Esophagus squamous epithelium (tissue), 5 donors: Measurements from ENCODE around the gene MTSS2. TPM values are rescaled to one million over a fixed set of nuclear protein-coding genes. Genes with fewer than 3 reads are reported as not detected.

Experiments
- DNase-seq: peaks from one replicate; lab custom pipeline; 2025; lab: John Stamatoyannopoulos, UW
- H3K27ac ChIP-seq, 4 donors: fragments of 200-600 bp; sonication (generic); one replicate each; pipeline ENCODE4 v1.5.1; 2016 to 2019; ENCODE audit warnings: mild to moderate bottlenecking in 1 of 4
- H3K27me3 ChIP-seq, 4 donors: fragments of 200-600 bp; sonication (generic); 1 replicate in 3 of 4; 2 replicates in 1 of 4; pipeline versions ENCODE4 v1.5.1 to v1.6.0; 2017 to 2021; ENCODE audit warnings: antibody characterized with exemption in 1 of 4
- H3K36me3 ChIP-seq, 3 donors: fragments of 200-600 bp; sonication (generic); one replicate each; pipeline ENCODE4 v1.5.1; 2016 to 2019
- H3K4me1 ChIP-seq, 3 donors: fragments of 200-600 bp; sonication (generic); one replicate each; pipeline ENCODE4 v1.5.1; 2017 to 2019
- H3K4me3 ChIP-seq, 4 donors: fragments of 200-600 bp; sonication (generic); 1 replicate in 3 of 4; 2 replicates in 1 of 4; pipeline ENCODE4 v1.5.1; 2016 to 2019; ENCODE audit warnings: mild to moderate bottlenecking in 2 of 4, moderate library complexity in 1 of 4
- H3K9me3 ChIP-seq, 3 donors: fragments of 200-600 bp; sonication (generic); one replicate each; pipeline ENCODE4 v1.5.1; 2016 to 2019
- CTCF ChIP-seq, 6 experiments: fragments of 450-650 bp in 4 of 6; fragments of 200-600 bp in 2 of 6; sonication (generic) in 2 of 6; IDR thresholded peaks; one replicate each; pipeline ENCODE4 v1.5.1; 2016 to 2019; ENCODE audit warnings: antibody characterized with exemption in 6 of 6, mild to moderate bottlenecking in 4 of 6, moderate library complexity in 4 of 6
- POLR2A ChIP-seq, 4 donors: fragments of 450-650 bp; IDR thresholded peaks; one replicate each; pipeline ENCODE4 v1.6.1; 2017; ENCODE audit warnings: antibody characterized with exemption in 4 of 4, mild to moderate bottlenecking in 4 of 4, moderate library complexity in 3 of 4
- WGBS, 2 donors: methylation state at CpG; one replicate each; pipeline ENCODE4 v1.1.5; 2018; 5-methylcytosine and 5-hydroxymethylcytosine counted together
- intact Hi-C: fragments of 100-400 bp; cut with DNase I; formaldehyde crosslinking; loops from one replicate; pipeline ENCODE4 v1.15.0; 2022
- total RNA-seq, 4 donors: library from RNA; depleted of rRNA; stranded (reverse); fragments of >200 nt; gene quantifications; one replicate each; pipeline ENCODE4 v1.1.0, GENCODE V29; 2016
- donor health status: DM: yes; HTN: yes; CAD: no.

The MTSS2 gene
- total RNA-seq, 4 donors from 2014 or later = 15.5 to 39.7 (median 27.5) TPM

DNA sequence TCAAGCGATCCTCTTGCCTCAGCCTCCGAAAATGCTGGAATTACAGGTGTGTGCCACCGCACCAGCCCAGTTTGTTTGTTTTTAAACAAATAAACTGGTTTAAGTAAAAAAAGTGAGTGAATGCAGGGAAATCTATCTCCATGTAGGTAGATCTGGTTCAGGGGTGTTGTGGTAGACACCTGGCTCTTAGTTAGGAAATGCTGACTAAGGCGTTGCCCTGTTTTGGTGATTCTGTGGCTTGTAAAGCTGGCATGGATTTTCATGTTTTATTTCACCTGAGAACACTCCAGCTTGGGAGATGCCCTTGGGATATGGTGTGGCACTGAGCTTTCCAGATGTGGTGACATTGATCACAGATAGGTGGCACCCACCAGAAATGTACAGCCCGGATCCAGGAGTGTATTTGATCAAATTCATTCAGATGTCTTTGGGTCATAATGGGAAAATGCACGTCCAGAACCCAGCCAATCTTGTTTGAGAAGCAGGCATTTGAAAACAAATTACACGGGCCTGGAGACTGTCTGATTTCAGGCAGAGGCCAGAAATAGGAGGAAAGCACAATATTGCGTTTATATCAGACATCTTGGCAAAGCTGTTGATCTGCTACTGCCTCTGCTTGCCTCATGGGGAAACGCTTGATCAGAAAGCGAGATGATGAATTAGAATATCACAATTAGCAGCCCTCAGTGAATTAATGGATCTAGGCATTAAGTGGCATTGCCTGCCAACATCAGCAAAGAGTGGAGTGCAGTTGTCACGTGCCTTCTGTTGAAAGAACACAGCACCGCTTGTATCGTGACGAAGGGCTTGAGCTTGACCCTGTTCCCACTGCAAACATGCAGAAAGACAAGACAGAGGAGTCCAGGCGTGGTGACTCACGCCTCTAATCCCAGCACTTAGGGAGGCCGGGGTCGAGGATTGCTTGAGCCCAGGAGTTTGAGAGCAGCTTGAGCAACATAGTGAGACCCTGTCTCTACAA, 46.8 kb downstream of the MTSS2 start:
- Histone ChIP-seq H3K27me3 (no peaks in the 10 kb centered on the region), H3K4me3 (peak overlapping the region in 1 of 4 donors; percentile 13), H3K4me1 (peaks cover 8 to 26% (median 13%) of the 10 kb centered on the region in 3 donors), H3K36me3 (no peaks in the 10 kb centered on the region), H3K9me3 (no peaks in the 10 kb centered on the region), H3K27ac (peak overlapping the region in 3 of 4 donors; percentile 37 to 72 (median 57))
- 35 to 60% methylated on average over 18 of the region's 18 CpGs for WGBS, 2 donors
- intact Hi-C loops = no loop called here
- DNase-seq = no peak
- TF ChIP-seq POLR2A (IDR thresholded peaks at IDR 0.05) = no peak
- TF ChIP-seq CTCF (IDR thresholded peaks at IDR 0.05) = peak in 1 of 6 experiments; percentile 6

Other genes starting within 250 kb of the MTSS2 start
- gene ST3GAL2, start 247.0 kb downstream of the MTSS2 start, total RNA-seq = 1 to 10 TPM in 3 of 4 donors, under 1 TPM in 1; 0.80 to 6.5 (median 3.0) TPM
- gene FCSK, start 231.5 kb downstream of the MTSS2 start, total RNA-seq = 10 to 100 TPM; 10.2 to 13.0 (median 11.0) TPM
- 10 to 100 TPM; 40.3 to 54.0 (median 47.5) TPM for gene COG4, start 162.5 kb downstream of the MTSS2 start, total RNA-seq
- 100 to 1,000 TPM in 3 of 4 donors, 10 to 100 TPM in 1; 77.9 to 145 (median 134) TPM for gene SF3B3, start 162.2 kb downstream of the MTSS2 start, total RNA-seq
- 10 to 100 TPM in 2 of 4 donors, 1 to 10 TPM in 2; 3.2 to 26.6 (median 9.1) TPM for gene IL34, start 39.5 kb downstream of the MTSS2 start, total RNA-seq
- 10 to 100 TPM; 18.6 to 32.2 (median 25.9) TPM for gene VAC14, start 115.1 kb upstream of the MTSS2 start, total RNA-seq